Stomach (tissue), 4 donors: Measurements from ENCODE around the gene MTCL3.

Experiments used
- CTCF ChIP-seq, 7 experiments: fragments of 450-650 bp in 4 of 7; fragments of 200-600 bp in 3 of 7; sonication (generic) in 3 of 7; IDR thresholded peaks; one replicate each; pipeline ENCODE4 v1.5.1; 2016 to 2019; ENCODE audit warnings: antibody characterized with exemption in 7 of 7, control low read depth in 2 of 7, mild to moderate bottlenecking in 1 of 7
- EP300 ChIP-seq: sonication (generic); formaldehyde crosslinking; IDR thresholded peaks from one replicate; pipeline ENCODE4 v1.6.1; 2017; ENCODE audit warnings: antibody characterized with exemption

DNA sequence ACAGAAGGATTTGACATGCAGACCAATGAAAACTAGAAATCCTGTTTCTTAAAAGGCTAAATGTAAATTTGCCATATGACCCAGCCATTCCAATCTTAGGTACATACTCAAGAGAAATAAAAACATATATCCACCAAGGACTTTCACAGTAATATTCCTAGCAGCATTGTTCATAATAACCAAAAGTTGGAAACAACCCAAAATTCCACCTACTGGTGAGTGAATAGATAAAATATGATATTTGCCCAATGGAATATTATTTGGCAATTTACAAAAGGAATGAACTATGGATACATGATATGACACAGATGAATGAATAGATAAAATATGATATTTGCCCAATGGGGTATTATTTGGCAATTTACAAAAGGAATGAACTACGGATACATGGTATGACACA is 22.7 kb downstream of the MTCL3 start:
- no peak for TF ChIP-seq CTCF (IDR thresholded peaks at IDR 0.05)
- no peak for TF ChIP-seq EP300
